Measurements from ENCODE around the gene ISX. TPM values are rescaled to one million over a fixed set of nuclear protein-coding genes. Genes with fewer than 3 reads are reported as not detected.
A peak's percentile ranks its signal among the peaks of the same experiment; 100 is the strongest.

The ISX gene
- total RNA-seq, 1 experiment from 2014 or later: 5.6 TPM

DNA sequence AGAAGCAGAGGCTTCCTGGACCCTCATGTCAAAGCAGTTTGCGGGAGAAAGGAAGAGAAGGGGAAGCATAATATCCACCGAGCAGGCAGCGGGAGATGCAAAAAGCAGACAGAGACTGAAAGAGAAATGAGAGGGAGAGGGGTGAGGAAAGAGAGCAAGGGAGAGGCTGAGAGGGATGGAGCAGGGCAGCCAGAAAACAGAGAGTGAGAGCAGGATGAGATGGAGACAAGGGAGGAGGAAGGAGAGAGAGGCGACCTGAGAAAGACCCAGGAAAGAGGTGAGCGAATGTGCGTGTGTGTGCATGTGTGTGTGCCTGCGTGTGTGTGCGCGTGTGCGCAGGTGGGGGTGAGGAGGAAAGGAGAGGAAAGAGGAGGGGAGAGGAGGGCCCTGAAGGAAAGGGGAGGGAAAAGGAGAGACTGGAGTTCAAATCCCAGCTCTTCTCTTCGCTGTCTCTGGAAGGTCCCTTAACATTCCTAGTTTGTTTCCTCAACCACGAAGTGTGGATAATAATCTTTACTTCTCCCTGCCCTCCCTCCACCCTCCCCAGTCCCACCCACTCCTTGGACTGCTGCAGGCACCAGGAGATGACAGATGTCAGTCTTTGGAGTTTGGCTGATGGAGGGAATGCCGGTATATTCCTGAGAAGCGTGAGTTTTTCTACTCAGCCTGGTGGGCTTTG, 67.9 kb downstream of the ISX start:
- Mint-ChIP-seq H3K27me3 (ENCODE audit: insufficient read depth, unreplicated experiment) (peaks cover 4% of the 10 kb centered on the region), H3K4me1 (ENCODE audit: low read depth, unreplicated experiment) (no peaks in the 10 kb centered on the region), H3K9me3 (ENCODE audit: unreplicated experiment) (no peaks in the 10 kb centered on the region), H3K4me3 (ENCODE audit: unreplicated experiment) (no peak overlapping the region), H3K36me3 (ENCODE audit: insufficient read depth, unreplicated experiment) (no peaks in the 10 kb centered on the region), H3K27ac (ENCODE audit: unreplicated experiment) (no peak overlapping the region)
- no peaks in the 10 kb centered on the region; the same call in 1 of the 2 replicates for H3K27me3 ChIP-seq (replicated peaks; ENCODE audit: control insufficient read depth, insufficient read depth, low read length)
- ChIA-PET CTCF (interaction anchor here (1.6 kb wide), 1 partner anchor 17 kb away, joined by 6 read pairs; no protein-coding TSS in a partner anchor), POLR2A (no interaction called here)
- no peak overlapping the region for H3K4me3 ChIP-seq (ENCODE audit: low read depth, low read length)
- BruUV-seq (replicated peaks): no TSS peak
- H3K36me3 ChIP-seq (ENCODE audit: control insufficient read depth, insufficient read depth, low read length): no peaks in the 10 kb centered on the region
- no peak for DNase-seq
- peaks cover 14% of the 10 kb centered on the region for H3K4me1 ChIP-seq
- TF ChIP-seq, protein P1, sequence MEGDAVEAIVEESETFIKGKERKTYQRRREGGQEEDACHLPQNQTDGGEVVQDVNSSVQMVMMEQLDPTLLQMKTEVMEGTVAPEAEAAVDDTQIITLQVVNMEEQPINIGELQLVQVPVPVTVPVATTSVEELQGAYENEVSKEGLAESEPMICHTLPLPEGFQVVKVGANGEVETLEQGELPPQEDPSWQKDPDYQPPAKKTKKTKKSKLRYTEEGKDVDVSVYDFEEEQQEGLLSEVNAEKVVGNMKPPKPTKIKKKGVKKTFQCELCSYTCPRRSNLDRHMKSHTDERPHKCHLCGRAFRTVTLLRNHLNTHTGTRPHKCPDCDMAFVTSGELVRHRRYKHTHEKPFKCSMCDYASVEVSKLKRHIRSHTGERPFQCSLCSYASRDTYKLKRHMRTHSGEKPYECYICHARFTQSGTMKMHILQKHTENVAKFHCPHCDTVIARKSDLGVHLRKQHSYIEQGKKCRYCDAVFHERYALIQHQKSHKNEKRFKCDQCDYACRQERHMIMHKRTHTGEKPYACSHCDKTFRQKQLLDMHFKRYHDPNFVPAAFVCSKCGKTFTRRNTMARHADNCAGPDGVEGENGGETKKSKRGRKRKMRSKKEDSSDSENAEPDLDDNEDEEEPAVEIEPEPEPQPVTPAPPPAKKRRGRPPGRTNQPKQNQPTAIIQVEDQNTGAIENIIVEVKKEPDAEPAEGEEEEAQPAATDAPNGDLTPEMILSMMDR (IDR thresholded peaks at IDR 0.05; ENCODE audit: insufficient read depth in 1 of 2, low read depth in 1 of 2, low read length in 1 of 2, severe bottlenecking in 1 of 2, unreplicated experiment in 1 of 2): no peak
- intact Hi-C loops (cut with micrococcal nuclease; ENCODE audit: unreplicated experiment): no loop called here
- H3K9me3 ChIP-seq: no peaks in the 10 kb centered on the region

DNA sequence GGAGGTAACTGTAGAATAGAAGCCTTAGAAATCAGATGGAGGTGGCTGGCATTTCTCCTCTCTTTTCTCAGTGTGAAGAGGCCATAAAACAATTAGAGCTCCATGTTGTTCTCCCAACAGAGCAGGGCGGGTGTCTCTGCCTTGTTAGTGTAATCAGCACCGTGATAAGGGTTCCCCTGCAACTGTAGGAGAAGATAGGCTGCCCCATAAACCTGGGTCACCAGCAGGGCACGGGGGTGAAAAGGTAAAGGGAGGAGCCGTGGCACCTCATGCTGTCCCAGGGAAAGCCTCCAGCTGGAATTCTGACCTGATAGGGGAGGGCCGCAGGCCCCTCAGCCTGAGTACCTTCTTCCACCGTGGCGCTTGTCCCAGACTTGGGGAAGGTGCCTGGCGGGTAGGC, 68.7 kb downstream of the ISX start:
- H3K36me3 Mint-ChIP-seq (ENCODE audit: insufficient read depth, unreplicated experiment): no peaks in the 10 kb centered on the region
- no TSS peak for BruUV-seq (replicated peaks)
- CTCF ChIA-PET: interaction anchor here (1.6 kb wide), 1 partner anchor 16 kb away, joined by 6 read pairs; no protein-coding TSS in a partner anchor

DNA sequence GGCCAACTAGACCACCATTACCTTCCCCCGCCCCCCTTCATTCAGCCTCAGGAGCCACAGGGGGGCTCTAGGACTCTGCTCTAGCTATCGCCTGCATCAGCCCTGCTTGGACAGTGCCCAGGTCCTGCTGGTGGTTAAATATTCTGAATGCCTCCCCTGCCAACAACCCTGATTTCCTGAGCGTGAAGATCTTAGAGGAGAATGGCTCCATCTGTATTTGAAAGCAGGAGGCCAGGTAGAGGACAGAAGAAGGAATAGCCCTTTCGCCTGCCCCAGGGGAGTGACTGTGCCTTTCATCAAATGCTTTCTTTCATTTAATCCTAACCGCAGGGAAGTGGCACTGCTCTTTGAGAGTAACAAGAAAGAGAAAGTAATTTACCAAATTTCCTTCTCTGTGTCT, 69.2 kb downstream of the ISX start:
- Mint-ChIP-seq H3K4me1 (ENCODE audit: low read depth, unreplicated experiment) (no peaks in the 10 kb centered on the region), H3K27me3 (ENCODE audit: insufficient read depth, unreplicated experiment) (peaks cover 4% of the 10 kb centered on the region), H3K4me3 (ENCODE audit: unreplicated experiment) (no peak overlapping the region), H3K36me3 (ENCODE audit: insufficient read depth, unreplicated experiment) (no peaks in the 10 kb centered on the region), H3K27ac (ENCODE audit: unreplicated experiment) (no peak overlapping the region), H3K9me3 (ENCODE audit: unreplicated experiment) (no peaks in the 10 kb centered on the region)
- Histone ChIP-seq H3K4me1 (peaks cover 14% of the 10 kb centered on the region), H3K36me3 (ENCODE audit: control insufficient read depth, insufficient read depth, low read length) (no peaks in the 10 kb centered on the region), H3K9me3 (no peaks in the 10 kb centered on the region), H3K27me3 (replicated peaks; ENCODE audit: control insufficient read depth, insufficient read depth, low read length) (no peaks in the 10 kb centered on the region), H3K4me3 (ENCODE audit: low read depth, low read length) (no peak overlapping the region)
- no TSS peak for BruUV-seq (replicated peaks)
- intact Hi-C loops (cut with micrococcal nuclease; ENCODE audit: unreplicated experiment): no loop called here
- TF ChIP-seq, protein P1 (IDR thresholded peaks at IDR 0.05; ENCODE audit: insufficient read depth in 1 of 2, low read depth in 1 of 2, low read length in 1 of 2, severe bottlenecking in 1 of 2, unreplicated experiment in 1 of 2): no peak
- CTCF ChIA-PET: no interaction called here
- no peak for DNase-seq
- POLR2A ChIA-PET: no interaction called here

More for the DNA sequence above, 68.7 kb downstream of the ISX start:
- Mint-ChIP-seq H3K9me3 (ENCODE audit: unreplicated experiment) (no peaks in the 10 kb centered on the region), H3K4me1 (ENCODE audit: low read depth, unreplicated experiment) (no peaks in the 10 kb centered on the region), H3K4me3 (ENCODE audit: unreplicated experiment) (no peak overlapping the region), H3K27ac (ENCODE audit: unreplicated experiment) (no peak overlapping the region), H3K27me3 (ENCODE audit: insufficient read depth, unreplicated experiment) (peaks cover 4% of the 10 kb centered on the region)
- intact Hi-C loops (cut with micrococcal nuclease; ENCODE audit: unreplicated experiment): no loop called here
- Histone ChIP-seq H3K27me3 (replicated peaks; ENCODE audit: control insufficient read depth, insufficient read depth, low read length) (no peaks in the 10 kb centered on the region), H3K36me3 (ENCODE audit: control insufficient read depth, insufficient read depth, low read length) (no peaks in the 10 kb centered on the region), H3K4me3 (ENCODE audit: low read depth, low read length) (no peak overlapping the region), H3K4me1 (peaks cover 14% of the 10 kb centered on the region), H3K9me3 (no peaks in the 10 kb centered on the region)
- POLR2A ChIA-PET: no interaction called here
- TF ChIP-seq, protein P1 (IDR thresholded peaks at IDR 0.05; ENCODE audit: insufficient read depth in 1 of 2, low read depth in 1 of 2, low read length in 1 of 2, severe bottlenecking in 1 of 2, unreplicated experiment in 1 of 2): no peak
- DNase-seq: peak; percentile 19 to 83

Other genes starting within 250 kb of the ISX start
- gene HMGXB4, start 191.3 kb downstream of the ISX start, total RNA-seq (2022): 22.3 and 22.6 TPM in 2 replicates
- 43.3 and 47.4 TPM in 2 replicates for gene TOM1, start 233.7 kb downstream of the ISX start, total RNA-seq (2022)

All from Caco-2 (cell line).